CD4-positive, alpha-beta T cell treated with Interleukin-6 for 4 hours (primary cell): Measurements from ENCODE around the gene MYO1E.

ENCODE experiments used
- DNase-seq: peaks from one replicate; pipeline ENCODE4 v3.0.0-alpha.2; 2020; ENCODE audit warnings: mixed read lengths

Gene MYO1E

DNA sequence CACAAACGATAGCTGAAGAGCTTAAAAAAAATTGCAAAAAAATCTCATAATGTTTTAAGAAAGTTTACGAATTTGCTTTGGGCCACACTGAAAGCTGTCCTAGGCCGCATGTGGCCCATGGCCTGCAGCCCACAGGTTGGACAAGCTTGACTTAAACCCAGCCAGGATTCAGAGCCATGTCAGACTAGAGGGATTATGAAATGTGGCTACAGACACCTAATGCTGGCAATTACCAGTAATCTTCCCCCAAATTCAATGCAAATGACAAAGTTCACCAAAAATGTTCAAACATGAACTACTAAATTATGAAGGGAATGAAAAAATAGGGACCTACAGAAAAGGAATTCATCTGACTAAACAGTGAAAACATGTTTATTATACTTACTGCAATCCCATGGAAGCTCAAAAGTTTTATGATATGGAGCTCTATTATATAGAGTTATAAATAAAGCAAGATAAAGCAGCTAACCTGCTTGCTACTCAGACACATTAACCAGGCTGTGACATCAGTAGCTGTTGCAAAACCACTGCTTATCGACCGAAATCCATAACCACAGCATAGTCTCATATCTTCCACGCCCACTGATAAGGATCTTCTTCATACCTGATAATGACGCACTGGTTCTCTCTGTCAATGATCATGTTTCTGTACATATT, 116.9 kb downstream of the MYO1E start:
- no peak for DNase-seq

GRCh38 chr15:59252137-59252536, 120.5 kb downstream of the MYO1E start:
- DNase-seq = no peak

GRCh38 chr15:59251001-59251845, 121.4 kb downstream of the MYO1E start:
- DNase-seq = no peak

GRCh38 chr15:59250249-59250648, 122.4 kb downstream of the MYO1E start:
- no peak for DNase-seq

GRCh38 chr15:59249816-59250215, 122.9 kb downstream of the MYO1E start:
- DNase-seq = no peak

GRCh38 chr15:59247364-59247763, 125.3 kb downstream of the MYO1E start:
- DNase-seq = peak; percentile 53

- DNase-seq = no peak
These were observed 127.1 kb downstream of the MYO1E start for GRCh38 chr15:59245559-59245958.

GRCh38 chr15:59244337-59244736, 128.3 kb downstream of the MYO1E start:
- DNase-seq = no peak

GRCh38 chr15:59243622-59244021, 129.0 kb downstream of the MYO1E start:
- DNase-seq = no peak

GRCh38 chr15:59242649-59243048, 130.0 kb downstream of the MYO1E start:
- DNase-seq = no peak

DNA sequence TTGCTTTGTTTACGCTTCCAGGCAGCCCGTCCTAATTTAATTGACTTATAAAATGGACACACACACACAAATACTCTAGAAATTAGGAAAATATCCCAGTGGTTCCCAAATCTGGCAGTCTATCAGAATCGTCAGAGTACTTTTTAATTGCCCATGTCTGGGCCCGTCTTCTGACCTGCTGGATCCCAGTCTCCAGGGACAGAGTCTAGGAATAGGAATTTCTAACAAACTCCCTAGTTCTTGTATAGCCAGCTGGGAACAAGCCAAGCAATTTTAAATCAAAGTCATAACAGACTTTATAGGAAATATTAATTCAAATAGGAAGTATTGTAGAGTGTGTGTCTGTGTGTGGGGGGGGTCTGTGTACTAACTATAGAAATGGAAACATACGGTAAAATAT, 132.6 kb downstream of the MYO1E start:
- no peak for DNase-seq

DNA sequence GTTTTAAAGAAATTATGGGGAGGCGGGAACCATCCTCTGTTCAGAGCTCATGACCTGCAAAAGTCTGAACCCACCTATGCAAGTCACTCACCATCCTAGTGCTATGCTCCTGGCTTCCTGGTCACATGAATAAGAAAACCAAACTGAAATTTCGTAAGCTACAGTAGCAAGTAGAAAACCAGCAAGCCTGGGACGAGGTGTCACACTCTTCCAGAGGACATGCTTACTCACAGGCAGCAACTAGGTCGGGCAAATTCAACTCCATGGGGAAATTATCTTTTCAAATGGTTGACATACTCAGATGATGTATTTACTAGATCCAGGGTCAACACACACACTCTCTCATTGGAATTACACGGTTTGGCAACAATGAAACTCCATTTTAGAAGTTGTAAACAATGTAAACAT, 134.7 kb downstream of the MYO1E start:
- no peak for DNase-seq

GRCh38 chr15:59237119-59237855, 135.4 kb downstream of the MYO1E start:
- DNase-seq = no peak

DNA sequence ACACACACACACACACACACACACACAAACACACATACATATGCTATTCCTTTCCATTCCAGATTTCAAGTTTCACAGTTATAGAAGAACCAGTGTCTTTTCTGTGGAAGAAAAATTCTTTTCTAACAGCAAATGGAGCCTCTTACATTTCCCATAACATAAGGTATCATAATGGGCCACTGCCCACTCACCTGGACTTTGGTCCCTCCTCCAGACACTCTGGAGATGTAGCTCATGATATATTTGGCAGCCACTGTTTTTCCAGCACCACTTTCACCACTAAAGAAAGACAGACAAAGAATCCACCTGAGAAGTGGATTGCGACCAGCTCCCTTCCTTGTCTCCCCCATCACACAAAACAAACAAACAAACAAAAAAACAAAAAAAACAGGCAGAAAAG, 136.3 kb downstream of the MYO1E start:
- DNase-seq = no peak

GRCh38 chr15:59232476-59232875, 140.2 kb downstream of the MYO1E start:
- DNase-seq = no peak

DNA sequence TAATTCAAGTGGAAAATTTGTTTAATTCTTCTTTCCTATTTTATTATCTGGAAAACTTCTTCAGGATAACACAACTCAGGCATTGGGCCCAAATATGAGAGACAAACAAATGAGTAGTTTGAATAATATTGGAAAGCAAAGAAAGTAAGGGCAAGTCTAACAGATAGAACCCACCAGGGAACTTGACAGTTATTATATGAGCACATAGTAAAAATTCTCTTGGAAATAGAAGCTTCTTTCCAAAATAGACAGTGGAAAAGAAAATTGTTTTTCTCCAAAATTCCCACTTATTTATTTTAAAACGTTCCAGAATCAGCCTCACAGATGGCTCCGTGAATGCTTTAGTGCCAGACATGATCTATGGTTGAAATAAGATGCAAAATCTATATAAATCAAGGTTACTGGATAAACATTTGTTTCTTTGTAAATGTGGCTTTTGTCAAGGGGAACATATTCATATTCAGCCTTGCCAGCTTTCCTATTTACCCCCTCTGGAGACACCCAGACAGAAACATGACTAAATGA, 142.1 kb downstream of the MYO1E start:
- no peak for DNase-seq

DNA sequence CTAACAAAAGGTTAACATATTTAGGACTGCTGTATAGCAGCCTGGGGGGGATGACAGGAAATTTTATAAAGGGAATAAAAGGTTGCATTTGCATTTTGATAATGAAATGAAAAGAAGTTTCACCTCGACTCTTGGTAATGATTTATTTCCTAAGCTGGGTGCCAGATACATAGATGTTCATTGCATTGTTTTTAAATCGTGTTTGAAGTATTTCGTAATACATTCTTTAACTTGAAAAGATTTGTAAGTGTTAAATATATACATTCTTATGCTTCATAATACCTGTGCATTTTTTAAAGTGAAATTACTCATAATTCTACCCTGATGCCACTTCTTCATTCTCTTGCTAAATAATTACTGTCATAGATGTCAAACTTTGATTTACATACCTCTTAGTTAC, 143.2 kb downstream of the MYO1E start:
- DNase-seq = no peak

DNA sequence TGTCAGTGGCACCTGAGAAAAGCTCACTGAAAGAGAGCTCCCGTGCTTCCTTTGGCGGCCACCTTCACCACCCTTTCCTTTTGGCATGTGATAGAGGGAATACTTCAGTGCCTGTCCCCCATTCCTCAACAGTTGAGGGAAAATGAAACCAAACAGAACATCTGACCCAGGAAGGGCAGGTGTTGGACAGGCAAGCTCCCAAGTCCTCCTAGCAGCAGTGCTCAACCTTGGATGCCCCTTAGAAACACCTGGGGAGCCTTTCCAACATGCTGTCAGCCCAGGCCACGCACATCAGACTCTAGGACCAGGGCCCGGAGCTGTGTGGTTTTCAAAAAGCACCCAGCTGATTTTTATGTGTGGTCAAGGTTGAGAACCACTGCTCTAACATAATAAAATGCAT, 143.7 kb downstream of the MYO1E start:
- no peak for DNase-seq

GRCh38 chr15:59227021-59227420, 145.7 kb downstream of the MYO1E start:
- DNase-seq = no peak

- no peak for DNase-seq
These were observed 148.2 kb downstream of the MYO1E start for GRCh38 chr15:59224474-59224873.

- no peak for DNase-seq
These were observed 148.9 kb downstream of the MYO1E start for GRCh38 chr15:59223736-59224135.

DNA sequence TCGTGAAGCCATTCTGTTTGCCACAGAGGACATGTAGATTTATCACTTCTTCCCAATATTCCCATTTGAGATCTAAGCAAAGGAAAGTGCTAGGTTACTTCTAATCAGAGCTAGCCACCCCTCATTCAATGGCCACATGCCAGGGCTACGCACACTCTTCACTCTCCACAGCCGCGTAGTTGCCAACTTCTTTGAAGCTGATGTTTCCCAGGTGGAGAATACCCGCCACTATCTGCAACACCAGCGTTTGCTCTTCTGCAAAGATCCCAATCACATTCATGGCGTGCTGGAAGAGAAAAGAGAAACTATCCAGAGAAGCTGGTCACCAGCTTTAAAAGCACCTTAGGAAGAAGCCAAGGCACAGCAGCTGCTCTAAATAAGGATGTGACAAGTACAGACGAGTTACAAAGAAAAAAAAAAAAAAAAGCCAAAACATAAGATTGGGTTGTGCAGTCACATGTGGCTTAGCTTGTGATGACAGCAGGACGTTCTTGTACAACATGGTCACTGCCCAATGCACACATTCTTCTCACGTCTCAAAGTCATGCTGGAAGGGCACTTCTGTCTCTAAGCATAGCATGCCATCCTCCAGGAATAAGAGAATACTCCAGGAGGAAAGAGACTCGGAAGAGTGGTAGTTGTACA, 149.6 kb downstream of the MYO1E start:
- no peak for DNase-seq
